ENCODE data around the gene EBP.

EBP gene

GRCh38 chrX:48575642-48576041, 54.0 kb downstream of the EBP start:
- no peak for DNase-seq (ENCODE audit: low read depth in 2 of 2)

GRCh38 chrX:48576108-48576507, 54.5 kb downstream of the EBP start:
- no peak for DNase-seq (ENCODE audit: low read depth in 2 of 2)
